GM12878 (cell line): Measurements from ENCODE around the gene OXTR. TPM values are rescaled to one million over a fixed set of nuclear protein-coding genes. Genes with fewer than 3 reads are reported as not detected.

Experiments
- ATAC-seq: fragments of 200-7000 bp; cut with Tn5 transposase; 3 replicates; pipeline ENCODE4 v1.9.1; 2020; ENCODE audit warnings: mild to moderate bottlenecking, moderate library complexity
- BruUV-seq: library from RNA; stranded (reverse); fragments of 400-500 nt; replicated peaks from 2 replicates; lab custom pipeline; 2021; lab: Mats Ljungman, UMichigan
- CTCF ChIA-PET: fragments of 300-600 bp; sonication (Branson Sonifier 250); formaldehyde crosslinking; extraction: SDS; loops from one replicate; lab custom pipeline; 2021; ENCODE audit warnings: inconsistent platforms; lab: Yijun Ruan, JAX
- POLR2A ChIA-PET: fragments of 350-600 bp; formaldehyde crosslinking; extraction: SDS; loops from one replicate; lab custom pipeline; 2021; ENCODE audit warnings: inconsistent platforms; lab: Charles Lee
- RAD21 ChIA-PET: fragments of 300-600 bp; sonication (Branson Sonifier 250); formaldehyde crosslinking; loops from one replicate; lab custom pipeline; 2023; ENCODE audit warnings: antibody characterized with exemption; ENCODE audit not compliant: unreplicated experiment; lab: Charles Lee
- SMC1A ChIA-PET: fragments of 300-600 bp; sonication (Branson Sonifier 250); formaldehyde crosslinking; loops from one replicate; lab custom pipeline; 2023; ENCODE audit not compliant: unreplicated experiment, uncharacterized antibody; lab: Charles Lee
- DNase-seq: peaks from one replicate; pipeline ENCODE4 v3.0.0-alpha.2; 2011; ENCODE audit warnings: low read depth, low spot score
- FAIRE-seq: peaks from 3 replicates; lab custom pipeline; 2011; peaks lifted over from hg19 to GRCh38; lab: Jason Lieb, UNC
- H2AFZ ChIP-seq: 2 replicates; pipeline ENCODE4 v1.6.0; 2011; ENCODE audit warnings: low read depth, low read length, control low read depth; ENCODE audit not compliant: control insufficient read depth
- H3K27ac ChIP-seq: 2 replicates; pipeline ENCODE4 v1.5.1; 2011; ENCODE audit warnings: control low read depth; ENCODE audit not compliant: control insufficient read depth, insufficient read depth
- H3K27me3 ChIP-seq, 2 experiments: replicated peaks in 1 of 2; 2 replicates each; pipeline versions ENCODE4 v1.6.0 to v1.6.1; 2011; ENCODE audit warnings: low read length in 1 of 2; ENCODE audit not compliant: control insufficient read depth in 2 of 2, insufficient read depth in 2 of 2
- H3K36me3 ChIP-seq, 2 experiments: 2 replicates each; pipeline ENCODE4 v1.5.1; 2011; ENCODE audit warnings: low read length in 1 of 2; ENCODE audit not compliant: control insufficient read depth in 2 of 2, insufficient read depth in 2 of 2
- H3K4me1 ChIP-seq: 2 replicates; pipeline ENCODE4 v1.6.1; 2011; ENCODE audit warnings: mild to moderate bottlenecking, low read length, moderate library complexity, mixed read lengths; ENCODE audit not compliant: control insufficient read depth, insufficient read depth
- H3K4me2 ChIP-seq: 2 replicates; pipeline ENCODE4 v1.6.0; 2011; ENCODE audit warnings: control low read depth; ENCODE audit not compliant: control insufficient read depth, insufficient read depth
- H3K4me3 ChIP-seq: fragments of 200-600 bp; sonication (generic); 2 replicates; pipeline ENCODE4 v1.5.1; 2016
- H3K79me2 ChIP-seq: 2 replicates; pipeline ENCODE4 v1.6.0; 2011; ENCODE audit warnings: low read length; ENCODE audit not compliant: control insufficient read depth, insufficient read depth
- H3K9ac ChIP-seq: 2 replicates; pipeline ENCODE4 v1.8.0; 2011; ENCODE audit warnings: low read length, control low read depth, mixed read lengths; ENCODE audit not compliant: control insufficient read depth, insufficient read depth
- H3K9me3 ChIP-seq: replicated peaks from 3 replicates; pipeline ENCODE4 v1.5.1; 2011; ENCODE audit warnings: mild to moderate bottlenecking, low read length; ENCODE audit not compliant: control insufficient read depth, insufficient read depth
- H4K20me1 ChIP-seq: 2 replicates; pipeline ENCODE4 v1.6.0; 2011; ENCODE audit not compliant: control insufficient read depth, insufficient read depth
- ASH2L ChIP-seq: fragments of 300-600, 200-600 bp; sonication (generic); IDR thresholded peaks from 2 replicates; pipeline ENCODE4 v1.6.1; 2017; ENCODE audit warnings: low read depth, mild to moderate bottlenecking, borderline replicate concordance
- BCL11A ChIP-seq: IDR thresholded peaks from 2 replicates; pipeline ENCODE4 v1.6.1; 2011; ENCODE audit warnings: low read depth, low read length
- CBX3 ChIP-seq: fragments of 200-600 bp; sonication (generic); IDR thresholded peaks from 2 replicates; pipeline ENCODE4 v1.6.1; 2016; ENCODE audit warnings: low read depth, borderline replicate concordance
- CREB1 ChIP-seq: IDR thresholded peaks from 2 replicates; pipeline ENCODE4 v1.6.1; 2012; ENCODE audit warnings: low read depth, mild to moderate bottlenecking, inconsistent platforms
- CUX1 ChIP-seq: IDR thresholded peaks from 2 replicates; pipeline ENCODE4 v1.6.1; 2012; ENCODE audit warnings: improper control_type of control experiment, low read depth, low read length; ENCODE audit not compliant: insufficient replicate concordance
- FOS ChIP-seq: IDR thresholded peaks from 3 replicates; pipeline ENCODE4 v1.6.1; 2011; ENCODE audit warnings: borderline replicate concordance; ENCODE audit not compliant: insufficient read length; ENCODE audit errors: extremely low read depth
- NFIC ChIP-seq: IDR thresholded peaks from 2 replicates; pipeline ENCODE4 v1.6.1; 2012; ENCODE audit warnings: low read depth, mild to moderate bottlenecking, inconsistent platforms, low read length, moderate library complexity
- POLR2AphosphoS5 ChIP-seq: IDR thresholded peaks from 2 replicates; pipeline ENCODE4 v1.6.1; 2011; ENCODE audit warnings: mild to moderate bottlenecking, low read length, inconsistent platforms
- POU2F2 ChIP-seq: IDR thresholded peaks from 3 replicates; pipeline ENCODE4 v1.6.1; 2011; ENCODE audit warnings: low read depth, mild to moderate bottlenecking, low read length, borderline replicate concordance
- RAD21 ChIP-seq: IDR thresholded peaks from 2 replicates; pipeline ENCODE4 v1.6.1; 2011; ENCODE audit warnings: mild to moderate bottlenecking, low read depth, low read length, moderate library complexity; ENCODE audit not compliant: insufficient read depth
- SIN3A ChIP-seq: IDR thresholded peaks from 2 replicates; pipeline ENCODE4 v1.6.1; 2012; ENCODE audit warnings: low read depth, low read length, improper control_type of control experiment
- TCF12 ChIP-seq: IDR thresholded peaks from 2 replicates; pipeline ENCODE4 v1.6.1; 2011; ENCODE audit warnings: low read depth, mild to moderate bottlenecking, low read length
- TCF3 ChIP-seq: IDR thresholded peaks from 2 replicates; pipeline ENCODE4 v1.6.1; 2012; ENCODE audit warnings: low read depth, mild to moderate bottlenecking, low read length, borderline replicate concordance; ENCODE audit not compliant: insufficient read depth
- WRNIP1 ChIP-seq: IDR thresholded peaks from 2 replicates; pipeline ENCODE4 v1.6.1; 2011; ENCODE audit warnings: low read depth, low read length, improper control_type of control experiment, borderline replicate concordance
- ZNF24 ChIP-seq: fragments of 450-650 bp; IDR thresholded peaks from 2 replicates; pipeline ENCODE4 v1.6.1; 2017; ENCODE audit warnings: antibody characterized with exemption, mild to moderate bottlenecking
- ZNF592 ChIP-seq: fragments of 450-650 bp; IDR thresholded peaks from 2 replicates; pipeline ENCODE4 v1.6.1; 2017; ENCODE audit warnings: mild to moderate bottlenecking, moderate library complexity
- WGBS: methylation state at CpG from one replicate; pipeline ENCODE4 v1.1.6; 2016; ENCODE audit warnings: low lambda C conversion rate; ENCODE audit not compliant: insufficient replicate concordance, insufficient coverage; ENCODE audit errors: missing lambda C conversion rate; 5-methylcytosine and 5-hydroxymethylcytosine counted together
- in situ Hi-C: fragments of 300-500 bp; cut with MboI; formaldehyde crosslinking; loops from 9 replicates; pipeline ENCODE4 v1.14.3; 2018; ENCODE audit warnings: mixed read lengths
- intact Hi-C: fragments of 100-400 bp; cut with micrococcal nuclease; formaldehyde crosslinking; loops from one replicate; pipeline ENCODE4 v1.14.2; 2022; ENCODE audit not compliant: unreplicated experiment
- polyA plus RNA-seq, 11 experiments: library from polyadenylated mRNA; depleted of rRNA in 4 of 11; unstranded in 6 of 11; stranded (reverse) in 5 of 11; fragments of >200 nt; fragmentation: Nextera tagmentation in 4 of 11; fragmentation: Illumina TruSeq in 1 of 11; extraction: Ambion mirVana in 4 of 11; extraction: Trizol in 1 of 11; gene quantifications; 1 replicate in 1 of 11; 2 replicates in 10 of 11; pipeline versions ENCODE4 v1.2.1 to v1.2.3, GENCODE V29; 2011 to 2016; ENCODE audit warnings: inconsistent platforms in 2 of 11, missing spikeins in 2 of 11, low read depth in 1 of 11
- total RNA-seq, 4 experiments: library from RNA; depleted of rRNA in 3 of 4; stranded (reverse); fragments of >200 nt in 3 of 4; fragmentation: Illumina TruSeq in 1 of 4; extraction: Trizol in 1 of 4; gene quantifications; 2 replicates each; pipeline versions ENCODE4 v1.2.1 to v1.2.3, GENCODE V29; 2013 to 2021

The OXTR gene
- total and polyA plus RNA-seq, 10 of the 15 experiments (the other 5 are each of a cell fraction or from before 2014, with no cell fraction given) = 0.43 to 5.9 (median 2.6) TPM

- TF ChIP-seq TCF3 (no peak), NFIC (no peak), BCL11A (no peak), POU2F2 (no peak)
- TF ChIP-seq, all 136 proteins: peak for 0
These were observed 31.6 kb downstream of the OXTR start (continued) for GRCh38 chr3:8737823-8738222.

GRCh38 chr3:8737301-8737700, 32.1 kb downstream of the OXTR start:
- Histone ChIP-seq H3K36me3 (no peaks in the 10 kb centered on the region), H3K79me2 (no peaks in the 10 kb centered on the region), H3K4me1 (no peaks in the 10 kb centered on the region), H4K20me1 (no peaks in the 10 kb centered on the region), H3K4me2 (no peak overlapping the region), H2AFZ (no peak overlapping the region), H3K4me3 (no peak overlapping the region), H3K27me3 (peaks cover 0 to 2% of the 10 kb centered on the region in 2 experiments; a peak in 1 of 4 replicates), H3K27ac (no peak overlapping the region), H3K9me3 (no peaks in the 10 kb centered on the region), H3K9ac (no peak overlapping the region)
- BruUV-seq = no TSS peak
- intact Hi-C loops = no loop called here
- DNase-seq = no peak
- in situ Hi-C loops = no loop called here
- RAD21 ChIA-PET = no interaction called here
- no peak for FAIRE-seq
- SMC1A ChIA-PET = no interaction called here
- CTCF ChIA-PET = no interaction called here
- no peak for ATAC-seq
- WGBS = 24% methylated on average over 4 of the region's 4 CpGs
- POLR2A ChIA-PET = no interaction called here
- TF ChIP-seq ZNF592 = no peak
- TF ChIP-seq SIN3A = no peak
- no peak for TF ChIP-seq TCF12
- TF ChIP-seq WRNIP1 = no peak
- no peak for TF ChIP-seq CUX1
- no peak for TF ChIP-seq ASH2L
- TF ChIP-seq RAD21 = no peak
- TF ChIP-seq FOS = no peak
- no peak for TF ChIP-seq CREB1
- no peak for TF ChIP-seq CBX3
- TF ChIP-seq ZNF24 = no peak
- no peak for TF ChIP-seq POLR2AphosphoS5
